ENCODE results near the gene CCM2L. TPM values are rescaled to one million over a fixed set of nuclear protein-coding genes. Genes with fewer than 3 reads are reported as not detected.
A peak's percentile ranks its signal among the peaks of the same experiment; 100 is the strongest.

The CCM2L gene
- total and polyA plus RNA-seq, 12 donors = 4.9 to 26.8 (median 7.9) TPM

DNA sequence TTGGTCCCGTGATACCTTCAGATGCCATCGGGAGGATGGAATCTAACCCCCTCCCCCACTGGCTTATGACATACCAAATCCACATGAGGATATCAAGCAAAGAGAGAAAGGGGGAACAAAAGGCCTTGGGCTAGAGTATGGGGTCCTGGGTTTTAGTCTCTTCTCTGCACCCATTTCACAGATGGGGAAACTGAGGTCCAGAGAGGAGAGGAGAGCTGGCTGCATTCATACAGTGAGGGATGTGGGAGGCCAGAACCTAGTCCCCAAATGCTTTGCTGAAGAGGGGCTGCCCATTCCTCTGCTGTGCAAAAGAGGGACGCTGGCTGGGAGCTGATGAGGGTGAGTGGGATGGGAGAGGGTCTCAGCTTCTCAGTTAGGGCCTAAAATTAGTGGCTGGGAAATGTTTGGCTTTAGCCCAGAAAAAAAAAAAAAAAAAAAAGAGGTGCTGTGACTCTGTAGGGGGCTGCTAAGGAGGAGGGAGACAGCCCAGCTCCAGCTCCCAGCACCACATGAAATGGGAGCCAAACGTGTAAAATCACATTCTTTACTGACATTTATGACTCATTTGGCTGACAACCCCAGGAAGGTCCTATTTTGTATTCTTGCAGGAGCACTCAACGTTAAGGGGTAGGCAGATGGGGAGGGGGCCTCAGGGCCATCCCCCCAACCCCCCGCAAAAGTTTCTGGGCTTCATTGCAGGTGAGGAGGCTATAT, 30.4 kb upstream of the CCM2L start:
- H3K4me3 ChIP-seq = no peak overlapping the region
- H3K4me1 ChIP-seq = no peaks in the 10 kb centered on the region
- no peak for DNase-seq
- no peaks in the 10 kb centered on the region for H3K36me3 ChIP-seq
- WGBS, 2 donors = 54 to 58% methylated on average over 6 of the region's 6 CpGs
- H3K27ac ChIP-seq = no peak overlapping the region
- TF ChIP-seq, protein P1, sequence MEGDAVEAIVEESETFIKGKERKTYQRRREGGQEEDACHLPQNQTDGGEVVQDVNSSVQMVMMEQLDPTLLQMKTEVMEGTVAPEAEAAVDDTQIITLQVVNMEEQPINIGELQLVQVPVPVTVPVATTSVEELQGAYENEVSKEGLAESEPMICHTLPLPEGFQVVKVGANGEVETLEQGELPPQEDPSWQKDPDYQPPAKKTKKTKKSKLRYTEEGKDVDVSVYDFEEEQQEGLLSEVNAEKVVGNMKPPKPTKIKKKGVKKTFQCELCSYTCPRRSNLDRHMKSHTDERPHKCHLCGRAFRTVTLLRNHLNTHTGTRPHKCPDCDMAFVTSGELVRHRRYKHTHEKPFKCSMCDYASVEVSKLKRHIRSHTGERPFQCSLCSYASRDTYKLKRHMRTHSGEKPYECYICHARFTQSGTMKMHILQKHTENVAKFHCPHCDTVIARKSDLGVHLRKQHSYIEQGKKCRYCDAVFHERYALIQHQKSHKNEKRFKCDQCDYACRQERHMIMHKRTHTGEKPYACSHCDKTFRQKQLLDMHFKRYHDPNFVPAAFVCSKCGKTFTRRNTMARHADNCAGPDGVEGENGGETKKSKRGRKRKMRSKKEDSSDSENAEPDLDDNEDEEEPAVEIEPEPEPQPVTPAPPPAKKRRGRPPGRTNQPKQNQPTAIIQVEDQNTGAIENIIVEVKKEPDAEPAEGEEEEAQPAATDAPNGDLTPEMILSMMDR (IDR thresholded peaks at IDR 0.05) = no peak
- intact Hi-C loops (cut with DNase I) = no loop called here
- no peaks in the 10 kb centered on the region for H3K9me3 ChIP-seq
- H3K27me3 ChIP-seq = peaks cover 0 to 42% (median 10%) of the 10 kb centered on the region in 7 donors
- no peak for ATAC-seq

DNA sequence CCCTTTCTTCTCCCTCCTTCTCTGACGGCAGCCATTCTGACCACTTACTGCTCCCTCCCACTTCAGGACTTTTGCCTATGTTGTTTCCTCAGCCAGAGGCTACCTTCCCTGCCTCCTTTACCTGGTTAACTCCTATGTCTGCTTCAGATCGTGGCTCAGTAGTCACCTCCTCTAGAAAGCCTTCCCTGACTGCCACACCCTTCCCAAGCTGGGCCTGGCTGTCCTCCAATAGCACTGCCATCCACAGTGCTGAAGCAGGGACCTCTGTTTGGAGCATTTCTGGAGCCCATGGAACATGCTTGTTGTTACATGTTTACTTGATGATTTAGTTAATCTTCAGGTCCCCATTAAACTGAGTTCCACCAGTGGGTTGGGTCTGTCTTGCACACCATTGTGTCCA, 28.5 kb upstream of the CCM2L start:
- Histone ChIP-seq H3K36me3 (no peaks in the 10 kb centered on the region), H3K4me3 (no peak overlapping the region), H3K9me3 (no peaks in the 10 kb centered on the region), H3K27me3 (peaks cover 0 to 31% (median 6%) of the 10 kb centered on the region in 7 donors), H3K27ac (no peak overlapping the region), H3K4me1 (no peaks in the 10 kb centered on the region)
- 77 to 83% methylated on average over 2 of the region's 2 CpGs for WGBS, 2 donors
- no peak for ATAC-seq
- intact Hi-C loops (cut with DNase I) = no loop called here
- TF ChIP-seq, protein P1 (IDR thresholded peaks at IDR 0.05) = no peak
- no peak for DNase-seq

DNA sequence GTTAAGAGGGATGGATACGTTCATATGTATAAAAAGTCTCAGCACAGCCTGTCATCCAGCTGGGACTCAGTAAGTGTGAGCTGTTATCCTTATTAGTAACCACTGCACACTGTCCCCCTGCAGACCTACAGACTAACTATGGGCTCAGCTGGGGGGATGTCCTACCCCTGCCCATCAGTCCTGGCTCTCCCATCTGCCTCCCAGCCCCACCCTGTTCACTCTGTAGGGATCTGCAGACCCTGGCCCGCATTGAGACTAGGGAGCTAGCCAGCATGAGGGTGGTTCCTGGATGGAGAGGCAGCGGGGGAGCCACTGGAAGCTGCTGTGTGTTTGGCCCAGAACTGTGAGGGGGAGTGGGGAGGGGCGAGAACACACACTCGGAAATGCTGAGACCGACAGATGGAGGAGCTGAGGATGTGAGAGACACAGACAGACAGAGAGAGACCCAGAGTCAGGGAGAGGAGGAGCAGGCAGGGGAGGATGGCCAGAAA, 25.2 kb upstream of the CCM2L start:
- Histone ChIP-seq H3K4me1 (no peaks in the 10 kb centered on the region), H3K27me3 (peaks cover 0 to 19% (median 6%) of the 10 kb centered on the region in 7 donors), H3K36me3 (no peaks in the 10 kb centered on the region), H3K9me3 (no peaks in the 10 kb centered on the region), H3K27ac (no peak overlapping the region), H3K4me3 (no peak overlapping the region)
- TF ChIP-seq, protein P1 (IDR thresholded peaks at IDR 0.05) = no peak
- ATAC-seq (no peak), DNase-seq (no peak)
- intact Hi-C loops (cut with DNase I) = no loop called here
- 34 to 38% methylated on average over 6 of the region's 6 CpGs for WGBS, 2 donors

DNA sequence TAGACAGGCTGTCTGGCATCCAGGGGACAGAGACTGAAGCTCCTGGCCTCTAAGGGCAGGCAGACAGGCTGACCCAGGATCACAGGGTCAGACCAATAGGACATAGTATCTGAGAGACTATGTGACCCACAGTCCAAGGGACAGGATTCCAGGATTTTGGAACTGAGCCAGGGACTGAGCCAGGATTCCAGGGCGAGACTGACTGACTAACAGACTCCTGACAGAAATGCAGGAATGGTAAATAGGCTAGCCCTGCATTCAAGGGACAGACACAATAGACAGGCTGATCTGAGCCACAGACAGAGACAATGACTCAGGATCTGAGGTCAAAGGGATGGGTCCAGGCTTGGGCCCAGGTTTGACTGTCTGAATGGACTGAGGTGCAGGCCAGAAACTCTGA, 22.5 kb upstream of the CCM2L start:
- WGBS, 2 donors = 46 to 63% methylated on average over 1 of the region's 1 CpG
- H3K27ac ChIP-seq = no peak overlapping the region
- ATAC-seq (peak in 1 of 8 donors; percentile 41), DNase-seq (no peak)
- peaks cover 0 to 6% (median 0%) of the 10 kb centered on the region in 7 donors for H3K27me3 ChIP-seq
- no peaks in the 10 kb centered on the region for H3K4me1 ChIP-seq
- H3K4me3 ChIP-seq = no peak overlapping the region
- intact Hi-C loops (cut with DNase I) = no loop called here
- no peaks in the 10 kb centered on the region for H3K36me3 ChIP-seq
- H3K9me3 ChIP-seq = no peaks in the 10 kb centered on the region
- TF ChIP-seq, protein P1 (IDR thresholded peaks at IDR 0.05) = no peak

Data from heart right ventricle (tissue), 16 donors.